ENCODE data around the gene PAK1.

- TF ChIP-seq, protein P1, sequence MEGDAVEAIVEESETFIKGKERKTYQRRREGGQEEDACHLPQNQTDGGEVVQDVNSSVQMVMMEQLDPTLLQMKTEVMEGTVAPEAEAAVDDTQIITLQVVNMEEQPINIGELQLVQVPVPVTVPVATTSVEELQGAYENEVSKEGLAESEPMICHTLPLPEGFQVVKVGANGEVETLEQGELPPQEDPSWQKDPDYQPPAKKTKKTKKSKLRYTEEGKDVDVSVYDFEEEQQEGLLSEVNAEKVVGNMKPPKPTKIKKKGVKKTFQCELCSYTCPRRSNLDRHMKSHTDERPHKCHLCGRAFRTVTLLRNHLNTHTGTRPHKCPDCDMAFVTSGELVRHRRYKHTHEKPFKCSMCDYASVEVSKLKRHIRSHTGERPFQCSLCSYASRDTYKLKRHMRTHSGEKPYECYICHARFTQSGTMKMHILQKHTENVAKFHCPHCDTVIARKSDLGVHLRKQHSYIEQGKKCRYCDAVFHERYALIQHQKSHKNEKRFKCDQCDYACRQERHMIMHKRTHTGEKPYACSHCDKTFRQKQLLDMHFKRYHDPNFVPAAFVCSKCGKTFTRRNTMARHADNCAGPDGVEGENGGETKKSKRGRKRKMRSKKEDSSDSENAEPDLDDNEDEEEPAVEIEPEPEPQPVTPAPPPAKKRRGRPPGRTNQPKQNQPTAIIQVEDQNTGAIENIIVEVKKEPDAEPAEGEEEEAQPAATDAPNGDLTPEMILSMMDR (IDR thresholded peaks at IDR 0.05): no peak
- TF ChIP-seq POLR2AphosphoS5 (IDR thresholded peaks at IDR 0.05): no peak
- TF ChIP-seq POLR2A (IDR thresholded peaks at IDR 0.05): no peak
- no peak for TF ChIP-seq EP300 (IDR thresholded peaks at IDR 0.05)
These were observed 78.3 kb downstream of the PAK1 start for GRCh38 chr11:77395460-77396173.
